ENCODE results near the gene LIN9. TPM values are rescaled to one million over a fixed set of nuclear protein-coding genes. Genes with fewer than 3 reads are reported as not detected.
"Not testable (repeated sequence)": the region's sequence is repeated elsewhere in the genome, so short reads cannot be mapped to it uniquely, and the experiment has no call there.

The LIN9 gene
- total RNA-seq, 3 donors from 2014 or later, result 1.9 to 5.6 (median 2.6) TPM

GRCh38 chr1:226268421-226269124 lies 40.4 kb downstream of the LIN9 start:
- no peak overlapping the region for H3K27ac ChIP-seq
- no peak for DNase-seq (ENCODE audit: low spot score in 2 of 2)
- H3K36me3 ChIP-seq, result no peaks in the 10 kb centered on the region
- no peak overlapping the region for H3K4me3 ChIP-seq
- H3K27me3 ChIP-seq, result no peaks in the 10 kb centered on the region
- no peaks in the 10 kb centered on the region for H3K9me3 ChIP-seq
- intact Hi-C loops (cut with DNase I; ENCODE audit: low total_unique reads), result no loop called here
- no peaks in the 10 kb centered on the region for H3K4me1 ChIP-seq
- TF ChIP-seq CTCF (IDR thresholded peaks at IDR 0.05), result no peak
- no peak for TF ChIP-seq POLR2AphosphoS5 (IDR thresholded peaks at IDR 0.05)

- intact Hi-C loops (cut with DNase I; ENCODE audit: low total_unique reads), result no loop called here
- no peaks in the 10 kb centered on the region for H3K27me3 ChIP-seq
- H3K9me3 ChIP-seq, result peaks cover 3 to 6% of the 10 kb centered on the region in 2 donors
- H3K4me3 ChIP-seq, result no peak overlapping the region
- H3K36me3 ChIP-seq, result no peaks in the 10 kb centered on the region
- TF ChIP-seq POLR2A (IDR thresholded peaks at IDR 0.05) (no peak), CTCF (IDR thresholded peaks at IDR 0.05) (no peak), POLR2AphosphoS5 (IDR thresholded peaks at IDR 0.05) (no peak)
- H3K4me1 ChIP-seq, result no peaks in the 10 kb centered on the region
- no peak for DNase-seq (ENCODE audit: low spot score in 2 of 2)
- no peak overlapping the region for H3K27ac ChIP-seq
Observed at GRCh38 chr1:226261818-226262217, 47.1 kb downstream of the LIN9 start.

GRCh38 chr1:226255380-226255779 lies 53.6 kb downstream of the LIN9 start:
- Histone ChIP-seq H3K4me3 (no peak overlapping the region), H3K27ac (no peak overlapping the region), H3K9me3 (peaks cover 3 to 6% of the 10 kb centered on the region in 2 donors), H3K36me3 (no peaks in the 10 kb centered on the region), H3K4me1 (no peaks in the 10 kb centered on the region), H3K27me3 (no peaks in the 10 kb centered on the region)
- DNase-seq (ENCODE audit: low spot score in 2 of 2), result no peak
- intact Hi-C loops (cut with DNase I; ENCODE audit: low total_unique reads), result no loop called here
- TF ChIP-seq POLR2AphosphoS5 (IDR thresholded peaks at IDR 0.05), result no peak
- no peak for TF ChIP-seq POLR2A (IDR thresholded peaks at IDR 0.05)
- TF ChIP-seq CTCF (IDR thresholded peaks at IDR 0.05), result no peak

GRCh38 chr1:226253933-226254332 lies 55.0 kb downstream of the LIN9 start:
- H3K4me3 ChIP-seq, result no peak overlapping the region
- intact Hi-C loops (cut with DNase I; ENCODE audit: low total_unique reads), result no loop called here
- H3K27me3 ChIP-seq, result no peaks in the 10 kb centered on the region
- H3K4me1 ChIP-seq, result no peaks in the 10 kb centered on the region
- H3K36me3 ChIP-seq, result no peaks in the 10 kb centered on the region
- TF ChIP-seq POLR2A (IDR thresholded peaks at IDR 0.05), result no peak
- TF ChIP-seq POLR2AphosphoS5 (IDR thresholded peaks at IDR 0.05), result no peak
- no peak for TF ChIP-seq CTCF (IDR thresholded peaks at IDR 0.05)
- DNase-seq (ENCODE audit: low spot score in 2 of 2), result no peak
- no peaks in the 10 kb centered on the region for H3K9me3 ChIP-seq
- no peak overlapping the region for H3K27ac ChIP-seq

- H3K4me1 ChIP-seq; H3K9me3 ChIP-seq; H3K27me3 ChIP-seq; H3K36me3 ChIP-seq; DNase-seq (ENCODE audit: low spot score in 2 of 2); H3K27ac ChIP-seq; intact Hi-C loops (cut with DNase I; ENCODE audit: low total_unique reads); H3K4me3 ChIP-seq: not testable (repeated sequence)
Observed at GRCh38 chr1:226252841-226253240, 56.1 kb downstream of the LIN9 start.
